Colonic mucosa (tissue), 4 donors: ENCODE measurements around the gene SLC6A19. TPM values are rescaled to one million over a fixed set of nuclear protein-coding genes. Genes with fewer than 3 reads are reported as not detected.

Experiments
- DNase-seq: peaks from one replicate; pipeline ENCODE4 v3.0.0-alpha.2; 2020
- H3K27ac ChIP-seq: fragments of 200-600 bp; one replicate; pipeline ENCODE4 v1.8.0; 2021
- H3K27me3 ChIP-seq: fragments of 200-600 bp; one replicate; pipeline ENCODE4 v1.8.0; 2021
- H3K36me3 ChIP-seq: fragments of 200-600 bp; one replicate; pipeline ENCODE4 v1.8.0; 2021
- H3K4me1 ChIP-seq: fragments of 200-600 bp; one replicate; pipeline ENCODE4 v1.8.0; 2021; ENCODE audit warnings: mild to moderate bottlenecking
- H3K4me3 ChIP-seq: fragments of 200-600 bp; one replicate; pipeline ENCODE4 v1.8.0; 2021
- H3K9ac ChIP-seq, 2 donors: one replicate each; pipeline ENCODE4 v1.7.0; 2013; ENCODE audit warnings: control low read depth in 2 of 2, low read depth in 2 of 2, low read length in 2 of 2
- H3K9me3 ChIP-seq: fragments of 200-600 bp; one replicate; pipeline ENCODE4 v1.8.0; 2021
- intact Hi-C: fragments of 100-400 bp; cut with DNase I; formaldehyde crosslinking; loops from one replicate; pipeline ENCODE4 v1.14.1; 2022
- total RNA-seq, 2 donors: library from RNA; stranded (reverse); fragmentation: NEBNext Ultra II Directional in 1 of 2; extraction: Animal tissue kit (Norgen Biotek cat#: 25700) in 1 of 2; gene quantifications; one replicate each; pipeline ENCODE4 v1.2.1, GENCODE V29; 2021
- TF ChIP-seq, protein P1 (sequence below): fragments of 200-600 bp; IDR thresholded peaks from one replicate; pipeline ENCODE4 v1.8.0; 2022; ENCODE audit warnings: antibody characterized with exemption, mild to moderate bottlenecking
- donor health status: healthy.
- donor health status: DM: no; HTN: no; CAD: no.
- donor health status: DM: no; HTN: no; CAD: no.

The SLC6A19 gene
- total RNA-seq, 2 donors from 2014 or later, result 0.67 to 56.2 TPM

DNA sequence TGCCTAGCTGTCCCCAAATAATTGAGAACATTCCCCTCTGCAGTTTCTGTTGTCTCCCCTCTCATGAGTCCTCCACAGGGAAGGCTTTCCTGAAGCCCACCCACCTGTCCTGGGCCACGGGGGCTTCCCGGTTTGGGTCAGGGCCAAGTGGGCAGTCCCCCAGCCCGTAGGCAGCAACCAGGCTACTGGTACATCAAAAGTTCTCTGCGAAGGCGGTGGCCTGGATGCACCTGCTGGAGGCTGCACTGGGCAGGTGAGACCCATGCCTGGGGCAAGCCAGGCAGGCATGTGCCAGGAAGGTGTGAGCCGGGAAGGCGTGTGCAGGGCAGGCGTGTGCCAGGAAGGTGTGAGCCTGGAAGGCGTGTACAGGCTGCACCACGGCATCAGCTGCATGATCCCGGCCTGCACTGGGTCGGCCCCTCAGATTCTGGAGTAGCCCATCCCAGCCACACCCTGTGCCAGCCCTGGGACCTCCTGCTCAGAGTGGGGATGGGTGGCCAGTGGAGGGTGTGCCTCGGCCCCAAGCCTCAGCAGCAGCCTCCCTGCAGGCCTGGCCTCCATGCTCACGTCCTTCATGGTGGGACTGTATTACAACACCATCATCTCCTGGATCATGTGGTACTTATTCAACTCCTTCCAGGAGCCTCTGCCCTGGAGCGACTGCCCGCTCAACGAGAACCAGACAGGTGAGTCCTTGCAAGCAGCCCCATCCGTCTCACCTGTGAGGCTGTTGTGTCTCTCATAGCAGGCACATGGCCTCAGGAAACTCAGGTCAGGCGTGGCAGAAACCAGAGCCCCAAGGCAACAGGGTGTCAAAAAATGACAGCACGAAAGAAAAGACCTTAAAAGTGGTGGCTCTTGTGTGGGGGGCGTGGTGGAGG, 8.7 kb downstream of the SLC6A19 start:
- Histone ChIP-seq H3K27ac (no peak overlapping the region), H3K4me3 (no peak overlapping the region), H3K4me1 (no peaks in the 10 kb centered on the region), H3K9ac (no peak overlapping the region), H3K27me3 (no peaks in the 10 kb centered on the region), H3K36me3 (no peaks in the 10 kb centered on the region), H3K9me3 (no peaks in the 10 kb centered on the region)
- TF ChIP-seq, protein P1, sequence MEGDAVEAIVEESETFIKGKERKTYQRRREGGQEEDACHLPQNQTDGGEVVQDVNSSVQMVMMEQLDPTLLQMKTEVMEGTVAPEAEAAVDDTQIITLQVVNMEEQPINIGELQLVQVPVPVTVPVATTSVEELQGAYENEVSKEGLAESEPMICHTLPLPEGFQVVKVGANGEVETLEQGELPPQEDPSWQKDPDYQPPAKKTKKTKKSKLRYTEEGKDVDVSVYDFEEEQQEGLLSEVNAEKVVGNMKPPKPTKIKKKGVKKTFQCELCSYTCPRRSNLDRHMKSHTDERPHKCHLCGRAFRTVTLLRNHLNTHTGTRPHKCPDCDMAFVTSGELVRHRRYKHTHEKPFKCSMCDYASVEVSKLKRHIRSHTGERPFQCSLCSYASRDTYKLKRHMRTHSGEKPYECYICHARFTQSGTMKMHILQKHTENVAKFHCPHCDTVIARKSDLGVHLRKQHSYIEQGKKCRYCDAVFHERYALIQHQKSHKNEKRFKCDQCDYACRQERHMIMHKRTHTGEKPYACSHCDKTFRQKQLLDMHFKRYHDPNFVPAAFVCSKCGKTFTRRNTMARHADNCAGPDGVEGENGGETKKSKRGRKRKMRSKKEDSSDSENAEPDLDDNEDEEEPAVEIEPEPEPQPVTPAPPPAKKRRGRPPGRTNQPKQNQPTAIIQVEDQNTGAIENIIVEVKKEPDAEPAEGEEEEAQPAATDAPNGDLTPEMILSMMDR, result no peak
- intact Hi-C loops, result no loop called here
- no peak for DNase-seq

DNA sequence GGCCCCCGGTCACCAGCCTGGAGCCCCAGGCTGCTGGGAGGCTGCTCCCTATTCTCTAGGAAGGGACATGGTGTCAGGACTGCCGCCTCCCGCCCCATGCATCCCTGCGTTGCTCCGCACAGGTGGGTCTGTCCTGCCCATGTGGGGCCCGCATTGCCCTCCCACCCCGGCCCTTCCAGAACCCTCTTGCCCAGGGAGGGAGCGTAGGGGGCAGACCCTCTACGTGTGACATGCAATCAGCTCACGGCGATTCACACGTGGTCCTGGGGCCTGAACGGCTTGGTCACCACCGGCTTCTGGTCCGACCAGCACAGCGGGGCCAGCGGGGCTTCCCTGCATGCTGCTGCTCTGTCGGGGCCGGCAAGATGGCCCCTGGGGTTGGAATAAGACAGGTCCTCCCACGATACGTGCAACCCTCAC, 9.4 kb downstream of the SLC6A19 start:
- Histone ChIP-seq H3K4me1 (no peaks in the 10 kb centered on the region), H3K4me3 (no peak overlapping the region), H3K9ac (no peak overlapping the region), H3K27me3 (no peaks in the 10 kb centered on the region), H3K27ac (no peak overlapping the region), H3K9me3 (no peaks in the 10 kb centered on the region), H3K36me3 (no peaks in the 10 kb centered on the region)
- no peak for DNase-seq
- intact Hi-C loops, result no loop called here
- TF ChIP-seq, protein P1, result no peak

DNA sequence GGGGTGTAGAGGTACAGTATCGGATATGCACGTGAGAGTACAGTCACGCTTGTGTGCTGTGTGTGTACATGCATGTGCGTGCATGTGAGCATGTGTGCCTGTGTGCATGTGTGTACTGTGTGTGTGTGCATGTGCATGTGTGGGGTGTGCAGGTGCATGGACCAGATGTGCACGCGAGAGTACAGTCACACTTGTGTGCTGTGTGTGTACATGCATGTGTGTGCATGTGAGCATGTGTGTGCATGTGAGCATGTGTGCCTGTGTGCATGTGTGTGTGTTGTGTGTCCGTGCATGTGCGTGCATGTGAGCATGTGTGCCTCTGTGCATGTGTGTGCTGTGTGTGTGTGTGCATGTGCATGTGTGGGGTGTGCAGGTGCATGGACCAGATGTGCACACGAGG, 10.3 kb downstream of the SLC6A19 start:
- H3K27me3 ChIP-seq, result no peaks in the 10 kb centered on the region
- TF ChIP-seq, protein P1, result no peak
- intact Hi-C loops, result no loop called here

DNA sequence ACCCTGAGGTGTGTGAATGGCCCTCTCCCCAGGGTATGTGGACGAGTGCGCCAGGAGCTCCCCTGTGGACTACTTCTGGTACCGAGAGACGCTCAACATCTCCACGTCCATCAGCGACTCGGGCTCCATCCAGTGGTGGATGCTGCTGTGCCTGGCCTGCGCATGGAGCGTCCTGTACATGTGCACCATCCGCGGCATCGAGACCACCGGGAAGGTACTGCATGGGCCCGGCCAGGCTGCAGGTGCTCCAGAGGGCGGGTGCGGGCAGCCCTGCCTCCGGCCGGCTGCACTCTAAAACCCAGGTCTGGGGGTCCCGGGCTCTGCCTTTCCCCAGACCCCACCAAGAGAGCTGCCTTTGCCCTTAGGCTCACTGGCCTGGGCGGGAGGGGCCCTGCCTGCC, 10.9 kb downstream of the SLC6A19 start:
- no peak overlapping the region for H3K9ac ChIP-seq
- no peaks in the 10 kb centered on the region for H3K36me3 ChIP-seq
- no peak for DNase-seq
- no peak overlapping the region for H3K27ac ChIP-seq
- TF ChIP-seq, protein P1, result no peak
- no peak overlapping the region for H3K4me3 ChIP-seq
- intact Hi-C loops, result no loop called here
- H3K27me3 ChIP-seq, result no peaks in the 10 kb centered on the region
- no peaks in the 10 kb centered on the region for H3K4me1 ChIP-seq
- no peaks in the 10 kb centered on the region for H3K9me3 ChIP-seq

More for the DNA sequence above, 10.3 kb downstream of the SLC6A19 start:
- Histone ChIP-seq H3K4me1 (no peaks in the 10 kb centered on the region), H3K36me3 (no peaks in the 10 kb centered on the region), H3K9me3 (no peaks in the 10 kb centered on the region), H3K9ac (no peak overlapping the region), H3K4me3 (no peak overlapping the region), H3K27ac (no peak overlapping the region)
- DNase-seq, result no peak

DNA sequence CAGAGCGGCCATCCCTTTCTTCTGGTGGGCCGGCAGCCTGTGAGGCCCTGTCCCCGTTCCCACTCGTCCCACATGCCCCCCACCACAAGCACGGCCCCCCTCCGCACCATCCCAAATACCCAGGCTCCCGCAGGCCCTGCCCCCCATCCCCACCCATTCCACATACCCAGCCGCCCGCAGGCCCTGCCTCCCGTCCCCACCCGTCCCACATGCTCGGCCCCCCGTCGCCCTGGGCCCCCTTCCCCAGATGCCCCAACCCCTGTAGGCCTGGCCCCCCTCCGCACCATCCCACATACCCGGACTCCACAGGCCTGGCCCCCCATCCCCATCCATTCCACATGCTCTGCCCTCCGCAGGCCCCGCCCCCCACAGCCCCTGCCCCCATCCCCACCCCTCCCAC, 11.5 kb downstream of the SLC6A19 start:
- no peaks in the 10 kb centered on the region for H3K27me3 ChIP-seq
- no peaks in the 10 kb centered on the region for H3K9me3 ChIP-seq
- intact Hi-C loops, result no loop called here
- H3K9ac ChIP-seq, result no peak overlapping the region
- no peaks in the 10 kb centered on the region for H3K4me1 ChIP-seq
- no peaks in the 10 kb centered on the region for H3K36me3 ChIP-seq
- TF ChIP-seq, protein P1, result no peak
- no peak for DNase-seq
- no peak overlapping the region for H3K27ac ChIP-seq
- no peak overlapping the region for H3K4me3 ChIP-seq
